ENCODE data around the gene PAOX. TPM values are rescaled to one million over a fixed set of nuclear protein-coding genes. Genes with fewer than 3 reads are reported as not detected.
A peak's percentile ranks its signal among the peaks of the same experiment; 100 is the strongest.

The PAOX gene
- total and polyA plus RNA-seq, 2 donors (not counting 1 experiment from before 2014, with no cell fraction given) = 21.1 to 24.9 TPM

GRCh38 chr10:133377025-133377817, 1.8 kb upstream of the PAOX start:
- no peak overlapping the region for H3K9ac ChIP-seq (ENCODE audit: low read length)
- ChIA-PET CTCF (interaction anchor here (1.3 to 1.9 kb wide), 3 partner anchors 13 to 48 kb away, joined by 3 to 7 read pairs (median 4); no protein-coding TSS in a partner anchor), POLR2A (interaction anchor here (1.3 kb wide), 1 partner anchor 12 kb away, joined by 4 read pairs; no protein-coding TSS in a partner anchor)
- peaks cover 27% of the 10 kb centered on the region for H3K79me2 ChIP-seq (ENCODE audit: control insufficient read depth, insufficient read depth, low read length)
- Mint-ChIP-seq H3K27me3 (no peaks in the 10 kb centered on the region), H3K4me3 (peak overlapping the region; percentile 64), H3K27ac (peak overlapping the region; percentile 65), H3K4me1 (peaks cover 40% of the 10 kb centered on the region), H3K9me3 (ENCODE audit: insufficient read depth) (no peaks in the 10 kb centered on the region)
- TF ChIP-seq CTCF (IDR thresholded peaks at IDR 0.05) (no peak), EZH2 (IDR thresholded peaks at IDR 0.05; ENCODE audit: borderline replicate concordance, insufficient read depth, low read depth, low read length, poor library complexity, severe bottlenecking) (no peak)
- H3K27ac ChIP-seq (ENCODE audit: low read length in 2 of 2) = no peak overlapping the region
- no peaks in the 10 kb centered on the region for H3K27me3 ChIP-seq (replicated peaks in 1 of 4; ENCODE audit: control extremely low read depth in 1 of 4, control insufficient read depth in 3 of 4, insufficient read depth in 4 of 4, low read length in 3 of 4)
- peaks cover 37 to 49% of the 10 kb centered on the region in 2 donors for H3K4me1 ChIP-seq (ENCODE audit: control insufficient read depth in 2 of 2, insufficient read depth in 2 of 2, low read length in 2 of 2)
- H3K4me3 ChIP-seq (ENCODE audit: control extremely low read depth in 1 of 5, extremely low read depth in 1 of 5, insufficient read depth in 1 of 5, low read depth in 2 of 5, low read length in 4 of 5) = no peak overlapping the region
- no peak for ATAC-seq (ENCODE audit: low read depth)
- H3K36me3 ChIP-seq (replicated peaks in 1 of 2; ENCODE audit: control extremely low read depth in 1 of 2, control insufficient read depth in 1 of 2, extremely low read depth in 1 of 2, insufficient read depth in 2 of 2, low read length in 1 of 2) = peaks cover 0 to 11% of the 10 kb centered on the region in 2 experiments
- DNase-seq = no peak
- H2AFZ ChIP-seq (ENCODE audit: insufficient read depth, low read depth, low read length, poor library complexity, severe bottlenecking) = no peak overlapping the region
- 95% methylated on average over 30 of the region's 30 CpGs for WGBS (ENCODE audit: insufficient coverage)
- peaks cover 0 to 3% (median 0%) of the 10 kb centered on the region in 3 donors for H3K9me3 ChIP-seq (ENCODE audit: control extremely low read depth in 1 of 3, control insufficient read depth in 2 of 3, insufficient read depth in 1 of 3, low read length in 2 of 3)
- intact Hi-C loops (cut with micrococcal nuclease) = no loop called here
- H3K4me2 ChIP-seq (replicated peaks; ENCODE audit: low read depth, low read length, poor library complexity, severe bottlenecking) = peak overlapping the region; percentile 85
- H4K20me1 ChIP-seq (ENCODE audit: control insufficient read depth, insufficient read depth, low read length, poor library complexity, severe bottlenecking) = peaks cover 24% of the 10 kb centered on the region

- CTCF ChIA-PET = interaction anchor here (1.4 to 1.9 kb wide), 2 partner anchors 13 to 17 kb away, joined by 4 to 7 read pairs; no protein-coding TSS in a partner anchor
Measured at GRCh38 chr10:133377818-133378250, 1.2 kb upstream of the PAOX start.

More at GRCh38 chr10:133377818-133378250, 1.2 kb upstream of the PAOX start:
- peak overlapping the region; percentile 85 for H3K4me2 ChIP-seq (replicated peaks; ENCODE audit: low read depth, low read length, poor library complexity, severe bottlenecking)
- peak overlapping the region; percentile 93 for H2AFZ ChIP-seq (ENCODE audit: insufficient read depth, low read depth, low read length, poor library complexity, severe bottlenecking)
- H3K9ac ChIP-seq (ENCODE audit: low read length) = peak overlapping the region; percentile 74
- no peak for DNase-seq
- H3K27ac ChIP-seq (ENCODE audit: low read length in 2 of 2) = no peak overlapping the region
- H3K4me1 ChIP-seq (ENCODE audit: control insufficient read depth in 2 of 2, insufficient read depth in 2 of 2, low read length in 2 of 2) = peaks cover 34 to 44% of the 10 kb centered on the region in 2 donors
- Mint-ChIP-seq H3K9me3 (ENCODE audit: insufficient read depth) (no peaks in the 10 kb centered on the region), H3K4me1 (peaks cover 42% of the 10 kb centered on the region), H3K27ac (peak overlapping the region; percentile 91), H3K4me3 (peak overlapping the region; percentile 91), H3K27me3 (no peaks in the 10 kb centered on the region)
- no peaks in the 10 kb centered on the region for H3K27me3 ChIP-seq (replicated peaks in 1 of 4; ENCODE audit: control extremely low read depth in 1 of 4, control insufficient read depth in 3 of 4, insufficient read depth in 4 of 4, low read length in 3 of 4)
- no peak for ATAC-seq (ENCODE audit: low read depth)
- peaks cover 0 to 15% of the 10 kb centered on the region in 2 experiments for H3K36me3 ChIP-seq (replicated peaks in 1 of 2; ENCODE audit: control extremely low read depth in 1 of 2, control insufficient read depth in 1 of 2, extremely low read depth in 1 of 2, insufficient read depth in 2 of 2, low read length in 1 of 2)
- H3K9me3 ChIP-seq (ENCODE audit: control extremely low read depth in 1 of 3, control insufficient read depth in 2 of 3, insufficient read depth in 1 of 3, low read length in 2 of 3) = peaks cover 0 to 3% (median 0%) of the 10 kb centered on the region in 3 donors
- H3K79me2 ChIP-seq (ENCODE audit: control insufficient read depth, insufficient read depth, low read length) = peaks cover 27% of the 10 kb centered on the region
- peaks cover 22% of the 10 kb centered on the region for H4K20me1 ChIP-seq (ENCODE audit: control insufficient read depth, insufficient read depth, low read length, poor library complexity, severe bottlenecking)
- peak overlapping the region in 4 of 5 experiments; percentile 75 to 88 (median 81) for H3K4me3 ChIP-seq (ENCODE audit: control extremely low read depth in 1 of 5, extremely low read depth in 1 of 5, insufficient read depth in 1 of 5, low read depth in 2 of 5, low read length in 4 of 5)
- intact Hi-C loops (cut with micrococcal nuclease) = no loop called here
- no peak for TF ChIP-seq EZH2 (IDR thresholded peaks at IDR 0.05; ENCODE audit: borderline replicate concordance, insufficient read depth, low read depth, low read length, poor library complexity, severe bottlenecking)
- 40% methylated on average over 20 of the region's 20 CpGs for WGBS (ENCODE audit: insufficient coverage)
- POLR2A ChIA-PET = interaction anchor here (1.3 kb wide), 1 partner anchor 12 kb away, joined by 4 read pairs; no protein-coding TSS in a partner anchor
